ENCODE results near the gene GFY.

GFY gene

DNA sequence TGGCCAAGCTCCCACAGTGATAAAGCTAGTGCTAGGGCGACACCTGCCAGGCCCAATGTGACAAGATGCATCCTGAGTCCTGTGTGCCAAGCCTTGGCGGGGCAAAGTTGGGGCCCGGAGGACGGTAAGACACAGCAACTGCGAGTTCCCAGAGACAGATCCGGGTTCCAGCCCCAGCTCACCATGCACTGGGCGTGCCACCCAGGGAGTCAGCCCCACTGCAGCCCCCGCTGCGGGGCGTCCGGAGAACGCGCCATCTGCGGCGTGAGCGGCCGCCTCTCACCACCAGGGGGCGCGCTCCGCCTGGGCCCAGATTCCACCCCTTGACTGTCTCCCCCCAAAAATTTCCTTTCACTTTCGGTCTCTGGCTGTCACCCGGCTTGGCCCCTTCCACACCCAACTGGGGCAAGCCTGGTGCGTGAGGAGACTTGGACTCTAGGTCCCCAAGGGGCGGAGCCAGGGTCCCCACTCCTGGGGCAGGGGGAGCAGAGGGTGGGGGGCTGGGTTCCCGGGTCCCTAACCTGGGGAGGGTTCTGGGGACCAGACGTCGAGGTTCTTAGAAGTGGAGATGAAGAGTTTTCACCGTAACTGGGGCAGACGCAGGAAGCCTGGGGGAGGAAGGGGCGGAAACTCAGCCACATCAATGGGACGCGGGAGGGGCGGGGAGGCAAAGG, 48.8 kb downstream of the GFY start, which contains the start of gene FLT3LG:
Gene FLT3LG, plus strand, starts transcription at position 348 of the 674 bp plus-strand sequence. CDS start 425 bp downstream, outside the sequence.
- peak; percentile 89 to 92 for DNase-seq

DNA sequence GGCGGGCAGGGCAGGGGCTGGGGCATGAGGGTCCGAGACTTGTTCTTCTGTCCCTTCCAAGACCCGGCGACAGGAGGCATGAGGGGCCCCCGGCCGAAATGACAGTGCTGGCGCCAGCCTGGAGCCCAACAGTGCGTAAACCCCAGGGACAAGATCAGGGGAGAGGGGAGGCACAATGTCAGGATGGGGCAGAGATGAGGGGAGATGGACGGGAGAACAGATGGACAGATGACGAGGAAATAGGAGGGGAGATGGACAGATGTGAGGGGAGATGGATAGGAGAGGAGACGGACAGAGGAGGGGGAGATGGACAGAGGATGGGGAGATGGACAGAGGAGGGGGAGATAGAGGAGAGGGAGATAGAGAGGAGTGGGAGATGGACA, 49.3 kb downstream of the GFY start:
- DNase-seq, result no peak

DNA sequence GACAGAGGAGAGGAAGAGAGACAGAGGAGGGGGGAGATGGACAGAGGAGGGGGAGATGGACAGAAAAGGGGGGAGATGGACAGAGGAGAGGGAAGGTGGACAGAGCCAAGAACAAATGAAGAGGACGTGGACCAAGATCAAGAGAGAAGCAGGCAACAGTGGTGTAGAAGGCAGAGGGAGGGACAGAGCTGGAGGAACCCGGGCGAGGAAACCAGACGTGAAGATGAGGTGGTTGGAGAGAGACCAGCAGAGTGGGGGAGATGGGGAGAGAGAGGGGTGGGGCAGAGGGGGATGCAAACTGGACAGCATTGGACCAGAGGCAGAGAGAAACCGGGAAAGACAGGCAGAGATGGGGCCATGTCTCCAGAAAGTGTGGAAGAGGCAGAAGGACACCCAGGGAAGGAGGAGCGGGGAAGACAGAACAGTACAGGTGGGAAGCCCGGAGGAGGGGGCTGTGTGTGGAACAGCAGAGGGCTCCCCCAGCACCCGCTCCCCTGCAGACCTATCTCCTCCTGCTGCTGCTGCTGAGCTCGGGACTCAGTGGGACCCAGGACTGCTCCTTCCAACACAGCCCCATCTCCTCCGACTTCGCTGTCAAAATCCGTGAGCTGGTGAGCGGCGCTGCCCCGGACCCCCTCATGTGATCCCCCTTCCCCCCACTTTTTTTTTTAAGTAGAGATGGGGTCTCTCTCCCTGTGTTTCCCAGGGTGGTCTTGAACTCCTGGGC, 50.2 kb downstream of the GFY start:
- no peak for DNase-seq

DNA sequence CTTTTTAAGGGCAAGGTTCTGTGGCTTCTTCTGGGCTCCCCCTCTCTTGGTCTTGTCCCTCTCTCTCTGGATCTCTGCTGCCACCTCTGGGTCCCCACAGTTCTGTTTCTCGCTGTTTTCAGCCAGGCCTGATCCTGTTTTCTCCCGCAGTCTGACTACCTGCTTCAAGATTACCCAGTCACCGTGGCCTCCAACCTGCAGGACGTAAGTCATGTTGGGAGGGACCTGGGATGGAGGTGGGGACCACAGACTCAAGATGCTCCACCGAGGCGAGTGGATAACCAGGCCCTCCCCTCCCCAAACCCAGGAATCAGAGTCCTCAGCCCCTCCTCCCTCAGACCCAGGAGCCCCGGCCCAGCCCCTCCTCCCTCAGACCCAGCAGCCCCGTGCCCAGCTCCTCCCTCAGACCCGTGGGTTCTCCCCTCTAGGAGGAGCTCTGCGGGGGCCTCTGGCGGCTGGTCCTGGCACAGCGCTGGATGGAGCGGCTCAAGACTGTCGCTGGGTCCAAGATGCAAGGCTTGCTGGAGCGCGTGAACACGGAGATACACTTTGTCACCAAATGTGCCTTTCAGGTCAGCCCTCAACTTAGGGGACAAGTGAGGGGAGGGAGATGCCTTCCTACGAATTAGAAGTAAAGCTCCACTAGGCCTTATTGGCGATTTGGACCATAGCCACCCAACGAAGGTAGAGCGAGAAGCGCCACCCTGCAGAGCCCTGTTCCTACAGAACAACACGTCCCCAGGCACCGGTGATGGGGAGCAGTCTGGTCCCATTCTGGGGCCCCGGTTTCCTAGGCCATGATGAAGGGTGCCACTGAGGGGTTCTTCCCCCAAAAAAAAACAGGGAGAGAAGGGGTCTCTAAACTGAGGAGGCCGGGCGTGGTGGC, 51.0 kb downstream of the GFY start:
- DNase-seq, result peak; percentile 59 to 61

All from activated CD4-positive, alpha-beta T cell treated with anti-CD3 and anti-CD28 coated beads, Interleukin-2, amount 50 U/mL, for 4 hours (primary cell).